Head of caudate nucleus (tissue), 42 donors: ENCODE results near the gene CDK14.
A peak's percentile ranks its signal among the peaks of the same experiment; 100 is the strongest.

ENCODE experiments used
- DNase-seq, 42 donors: peaks; one replicate each; pipeline versions ENCODE4 v3.0.0 to v3.0.0-alpha.2; 2020 to 2021; ENCODE audit warnings: mixed read lengths in 7 of 42
- intact Hi-C: fragments of 100-400 bp; cut with DNase I; formaldehyde crosslinking; loops from one replicate; pipeline ENCODE4 v1.15.0; 2022

CDK14 gene

DNA sequence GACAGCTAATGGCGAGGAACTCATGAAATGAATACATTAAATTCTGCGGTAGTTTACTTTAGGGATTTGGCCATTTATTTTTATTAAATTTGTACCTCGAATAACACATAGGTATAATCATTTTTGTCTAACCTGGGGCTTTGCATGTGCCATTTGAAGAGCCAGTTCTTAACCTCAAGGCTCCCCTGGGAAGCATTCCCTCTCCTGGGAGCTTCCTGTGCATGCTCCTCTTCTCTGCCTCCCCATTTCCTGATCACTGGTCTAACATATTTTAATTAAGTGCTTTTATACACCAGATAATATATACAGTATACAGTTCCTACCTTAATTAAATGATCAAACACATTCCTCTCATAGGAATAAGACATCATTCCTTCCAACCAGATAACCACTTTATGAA is 484.2 kb downstream of the CDK14 start:
- DNase-seq: no peak
- intact Hi-C loops: no loop called here

DNA sequence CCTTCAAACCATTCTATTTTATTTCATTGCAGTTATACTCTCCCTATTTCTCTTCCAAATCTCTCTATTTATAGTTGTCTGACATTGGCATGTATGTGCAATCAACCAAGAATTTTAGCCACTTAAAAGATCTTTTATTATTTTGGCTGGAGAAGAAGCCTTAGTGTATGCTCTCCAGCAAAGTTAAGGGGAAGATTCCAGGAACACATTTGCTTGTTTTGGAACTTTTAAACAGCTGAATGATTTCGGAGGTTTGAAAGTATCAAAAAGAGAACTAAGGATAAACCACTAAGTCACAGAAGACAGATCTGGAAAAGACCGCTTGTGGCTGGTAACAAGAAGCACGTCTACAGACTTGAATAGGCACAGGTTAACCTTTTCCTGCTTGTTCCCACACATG is 485.9 kb downstream of the CDK14 start:
- intact Hi-C loops: no loop called here
- DNase-seq: no peak

DNA sequence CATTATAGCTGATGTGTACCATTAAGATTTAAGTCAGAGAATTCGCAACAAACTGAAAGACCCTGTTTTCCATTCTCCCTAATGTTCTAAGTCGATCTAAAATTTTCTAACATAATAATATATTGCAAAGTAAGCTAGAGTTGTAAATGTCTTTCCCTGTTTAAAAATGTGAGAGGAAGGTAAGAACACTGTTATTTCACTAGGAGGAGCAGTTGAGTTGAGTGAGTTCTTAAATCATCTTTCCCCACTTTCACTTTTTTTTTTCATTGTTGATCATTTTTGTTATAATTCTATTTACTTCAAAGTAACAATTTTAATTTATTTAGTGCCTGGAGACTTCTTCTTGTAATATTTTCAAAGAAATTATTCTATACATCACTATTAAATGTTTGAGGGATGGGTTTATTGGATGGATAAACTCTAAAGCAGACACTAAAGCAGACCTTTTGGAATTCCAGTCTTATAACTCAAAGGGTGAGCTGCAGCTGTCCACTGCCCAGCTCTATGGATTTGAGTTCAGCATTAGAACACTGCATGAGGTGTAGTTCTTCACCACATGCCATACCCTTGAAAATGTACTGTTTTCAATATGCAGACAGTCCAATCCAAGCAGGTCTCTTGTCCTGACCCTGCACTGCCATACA is 486.9 kb downstream of the CDK14 start:
- no peak for DNase-seq

DNA sequence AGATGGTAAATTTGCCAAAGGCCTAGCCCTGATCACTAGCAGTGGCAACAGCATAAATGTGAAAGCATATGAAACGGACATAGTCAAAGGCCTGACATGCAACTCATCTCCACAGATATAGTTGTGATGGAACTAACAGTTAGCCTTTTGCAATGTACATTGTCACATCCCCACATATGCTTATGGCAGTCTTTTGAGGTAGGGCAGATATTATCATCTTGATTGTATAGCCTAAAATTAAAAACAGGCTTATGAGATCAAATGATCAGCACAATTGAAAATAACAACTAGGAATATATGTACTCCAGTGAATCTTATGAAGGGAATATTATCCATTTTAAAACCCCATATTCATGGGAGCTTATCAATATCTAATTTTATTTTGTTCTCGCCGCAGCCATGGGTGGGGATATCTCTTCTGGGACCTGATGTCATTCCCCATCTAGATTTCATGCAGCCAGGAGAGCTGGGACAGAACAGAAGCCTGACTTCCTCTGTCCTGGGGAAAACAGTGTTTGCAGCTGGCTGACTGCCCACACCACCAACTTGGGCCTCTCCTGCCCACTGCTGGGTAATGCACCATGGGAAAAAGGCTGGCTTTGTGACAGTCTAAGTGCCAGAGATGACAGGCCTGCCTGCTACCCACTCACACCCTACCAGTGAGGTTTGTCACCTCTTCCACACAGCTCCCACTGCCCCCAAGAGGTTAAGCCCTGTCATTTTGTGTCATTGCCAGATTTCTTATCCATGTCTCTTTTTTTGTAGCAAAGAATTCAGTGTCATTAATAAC is 487.9 kb downstream of the CDK14 start:
- intact Hi-C loops: no loop called here
- DNase-seq: peak in 19 of 42 donors; percentile 4 to 43 (median 22)

More for the DNA sequence above, 486.9 kb downstream of the CDK14 start:
- intact Hi-C loops: no loop called here

DNA sequence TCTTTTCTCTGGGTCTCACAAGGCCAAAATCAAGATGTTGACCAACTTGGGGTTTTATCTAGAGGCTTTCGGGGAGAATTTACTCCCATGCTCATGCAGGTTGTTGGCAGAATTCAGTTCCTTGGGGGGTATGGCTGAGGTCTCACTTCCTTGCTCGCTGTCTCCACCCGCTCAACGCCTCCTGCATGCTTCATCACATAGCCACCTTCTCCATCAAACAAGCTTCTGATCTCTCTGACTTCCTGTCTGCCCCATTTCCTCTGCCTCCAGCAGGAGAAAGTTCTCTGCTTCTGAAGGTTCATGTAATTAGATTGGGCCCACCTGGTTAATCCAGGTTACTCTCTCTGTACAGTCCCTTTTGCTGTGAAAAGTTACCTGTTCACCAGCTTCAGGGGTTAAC is 489.1 kb downstream of the CDK14 start:
- intact Hi-C loops: no loop called here

DNA sequence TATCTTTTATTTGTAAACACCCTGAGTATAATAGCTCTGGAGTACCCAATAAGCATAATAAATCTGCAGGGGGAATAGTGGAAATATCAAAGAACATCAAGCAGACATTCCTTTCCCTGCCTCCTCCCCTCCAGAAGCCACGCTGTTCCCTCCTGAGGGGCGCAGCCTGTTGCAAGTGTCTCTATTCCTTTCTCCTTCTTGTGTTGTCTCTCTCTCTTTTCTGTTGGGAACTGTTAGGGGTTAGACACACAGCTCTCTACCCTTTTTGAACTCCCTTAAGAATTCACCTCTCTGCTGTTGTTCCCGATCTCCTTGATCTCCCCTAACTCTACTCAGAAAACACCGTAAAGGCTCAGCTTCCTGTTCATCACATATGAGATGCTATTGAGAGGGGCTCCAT is 490.1 kb downstream of the CDK14 start:
- intact Hi-C loops: no loop called here
- DNase-seq: no peak

More for the DNA sequence above, 489.1 kb downstream of the CDK14 start:
- no peak for DNase-seq

DNA sequence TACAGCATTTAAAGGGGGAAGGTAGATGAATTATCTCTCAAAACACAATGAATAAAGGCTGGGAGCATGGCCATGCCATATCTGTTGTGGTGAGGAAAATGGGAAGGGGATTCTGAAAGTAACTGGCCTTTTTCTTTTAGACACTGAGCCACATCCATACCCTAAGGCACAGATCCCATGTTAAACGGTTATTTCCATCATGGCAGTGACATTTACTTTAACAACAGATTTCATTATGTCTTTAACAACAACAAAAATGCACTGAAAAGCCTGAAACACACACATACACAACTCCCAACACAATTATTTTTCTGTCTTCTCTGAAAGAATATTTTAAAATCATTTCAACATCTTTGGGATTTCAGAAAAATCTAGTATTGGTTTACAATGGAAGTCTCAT is 492.0 kb downstream of the CDK14 start:
- intact Hi-C loops: no loop called here
- DNase-seq: no peak

DNA sequence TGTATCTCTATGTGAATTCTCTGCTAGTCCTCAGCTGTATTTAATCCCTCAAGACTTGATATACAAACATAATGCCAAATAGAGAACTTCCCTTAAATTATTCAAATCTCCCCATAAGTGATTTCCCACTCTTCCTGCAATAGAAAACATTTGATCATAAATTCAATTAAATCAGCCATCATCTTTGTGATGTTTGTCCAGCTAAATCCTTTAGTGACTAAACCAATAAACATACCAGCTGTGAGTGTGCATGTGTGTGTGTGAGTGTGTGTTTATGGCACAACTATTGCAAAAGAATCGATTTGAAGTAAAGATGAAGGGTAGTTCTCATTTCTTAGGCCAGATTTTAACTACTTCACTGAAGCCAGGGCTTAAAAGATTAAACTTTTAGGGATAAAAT is 492.6 kb downstream of the CDK14 start:
- DNase-seq: no peak

DNA sequence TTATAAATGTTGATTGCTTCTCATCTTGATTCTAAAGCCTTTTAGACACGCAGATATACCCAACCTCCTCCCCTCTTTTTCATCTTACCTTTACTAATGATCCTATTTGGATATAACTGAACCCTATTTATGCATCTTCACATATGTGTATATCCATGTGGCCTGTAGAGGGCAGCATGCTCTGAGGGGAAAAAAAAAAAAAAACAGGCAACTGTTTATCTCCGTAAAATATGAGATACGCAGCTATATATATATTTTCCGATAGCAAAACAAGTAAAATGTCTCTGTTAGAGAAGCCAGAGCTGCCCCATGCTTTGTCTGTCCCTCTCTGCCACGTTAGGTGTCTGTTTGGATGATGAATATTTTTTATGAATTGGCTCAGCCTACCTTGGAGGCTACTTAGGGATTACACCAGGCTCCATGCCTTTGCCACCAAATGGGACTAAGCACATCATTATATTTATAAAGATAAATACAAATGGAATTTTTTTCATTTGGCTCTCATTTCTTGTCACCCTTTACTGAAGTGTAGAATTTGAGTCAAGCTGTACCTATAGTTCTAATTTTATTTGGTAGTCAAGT is 493.4 kb downstream of the CDK14 start:
- intact Hi-C loops: no loop called here
- DNase-seq: peak in 13 of 42 donors; percentile 5 to 39 (median 17)

More for the DNA sequence above, 492.6 kb downstream of the CDK14 start:
- intact Hi-C loops: no loop called here

DNA sequence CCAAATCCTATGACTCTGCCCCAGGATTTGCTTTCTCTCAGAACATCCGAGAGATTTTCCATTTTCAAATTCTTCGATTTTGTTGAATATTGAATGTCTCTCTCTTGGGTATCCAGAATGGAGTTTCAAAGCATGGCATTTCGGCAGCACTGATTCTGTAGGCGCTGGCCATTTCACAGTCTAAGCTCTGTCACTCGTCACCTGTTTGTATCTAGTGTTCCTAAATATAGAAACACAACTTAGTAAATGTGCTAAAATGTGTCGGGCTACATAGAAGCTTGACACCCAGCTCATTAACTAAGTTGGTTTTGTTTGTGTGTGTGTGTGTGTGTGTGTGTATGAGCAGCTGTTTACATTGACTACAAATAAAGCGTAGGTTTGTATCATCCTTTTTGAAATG is 494.6 kb downstream of the CDK14 start:
- DNase-seq: no peak
- intact Hi-C loops: no loop called here

DNA sequence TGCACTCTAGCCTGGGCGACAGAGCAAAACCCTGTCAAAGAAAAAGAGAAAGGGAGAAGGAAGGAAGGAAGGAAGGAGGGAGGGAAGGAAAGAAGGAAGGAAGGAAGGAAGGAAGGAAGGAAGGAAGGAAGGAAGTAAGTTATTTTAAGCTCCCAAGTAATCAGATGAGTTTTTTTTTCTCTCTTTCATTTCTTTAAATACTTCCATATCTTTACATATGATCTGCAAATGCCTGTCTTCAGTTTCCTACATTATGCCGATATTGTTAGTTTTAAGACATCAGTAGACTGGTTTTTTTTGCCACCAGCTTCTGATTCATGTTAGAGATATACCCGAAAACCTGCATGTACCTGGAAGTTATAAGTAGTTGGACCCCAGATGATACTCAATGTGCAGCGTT is 495.5 kb downstream of the CDK14 start:
- no peak for DNase-seq
- intact Hi-C loops: no loop called here

DNA sequence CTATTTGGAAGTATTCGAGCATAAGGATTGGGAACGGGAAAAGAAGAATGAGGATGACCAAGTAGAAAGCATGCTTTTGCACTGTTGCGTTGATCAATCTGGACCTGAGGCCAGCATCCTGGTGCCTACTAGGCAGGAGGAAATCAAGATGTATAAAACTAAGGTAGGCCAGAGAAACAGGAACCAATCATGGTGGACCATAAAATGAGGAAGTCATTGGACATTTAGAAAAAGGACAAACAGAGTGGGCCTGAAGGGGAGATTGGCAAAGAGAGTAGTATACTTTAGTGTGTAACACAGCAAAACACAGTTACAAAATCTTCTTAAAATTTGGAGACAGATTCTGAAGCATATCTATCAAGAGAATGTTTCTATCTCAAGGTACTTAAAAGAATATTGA is 497.1 kb downstream of the CDK14 start:
- no peak for DNase-seq
- intact Hi-C loops: no loop called here

DNA sequence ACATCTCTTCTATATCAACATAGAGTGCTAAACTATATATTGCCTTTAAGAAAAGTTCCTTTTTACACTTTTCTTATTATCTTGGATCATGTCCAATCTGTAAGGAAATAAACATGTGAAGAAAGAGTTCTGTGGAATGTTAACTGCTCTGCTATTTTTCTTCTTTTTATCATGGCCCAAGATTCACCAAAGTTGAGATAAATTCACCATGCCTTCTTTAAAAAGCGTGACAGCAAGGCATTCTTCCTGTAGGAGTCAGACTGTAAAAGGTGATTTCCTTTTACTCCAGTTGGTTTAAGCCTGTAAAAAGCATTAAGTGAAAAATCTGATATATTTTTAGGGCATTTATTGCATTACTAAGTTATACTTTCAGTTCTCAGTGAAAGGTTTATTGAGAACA is 502.4 kb downstream of the CDK14 start:
- DNase-seq: no peak
- intact Hi-C loops: no loop called here

DNA sequence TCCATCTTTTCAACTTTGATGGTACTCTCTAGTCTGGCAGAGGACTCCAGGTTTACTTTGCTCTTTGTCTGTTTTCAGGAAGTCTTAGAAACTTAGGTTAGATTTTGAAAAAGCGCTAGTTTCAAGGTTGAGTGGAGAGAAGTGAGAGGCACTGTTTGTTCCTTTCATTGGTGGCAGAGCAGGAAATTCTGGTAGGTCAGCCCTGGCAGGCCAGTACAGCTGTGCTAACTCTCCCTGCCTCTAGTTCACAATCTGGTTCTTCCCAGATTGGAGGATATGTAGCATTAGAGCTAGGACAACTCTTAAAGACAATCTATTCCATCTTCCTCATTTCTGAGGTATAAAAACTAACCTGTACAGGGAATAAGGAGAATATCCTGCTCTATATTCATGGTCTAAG is 507.2 kb downstream of the CDK14 start:
- intact Hi-C loops: no loop called here
- DNase-seq: no peak

DNA sequence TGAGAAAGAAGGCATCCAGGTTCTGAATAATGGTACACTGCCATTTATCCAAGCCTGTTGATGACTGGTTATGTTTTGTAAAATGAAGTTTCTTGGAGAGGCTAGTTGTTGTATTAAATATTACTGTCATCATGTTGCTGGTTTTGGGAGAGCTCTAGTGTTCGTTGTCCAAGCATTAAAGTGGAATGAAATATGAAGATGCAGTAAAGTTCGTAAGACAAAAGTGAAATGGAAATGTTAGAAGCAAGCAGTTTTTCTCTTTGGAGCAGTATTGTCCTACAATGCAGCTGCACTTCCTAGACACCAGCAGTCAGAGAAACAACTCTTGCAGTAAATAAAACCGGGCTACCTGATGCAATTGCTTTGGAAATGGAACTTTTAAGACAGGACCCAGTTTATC is 511.3 kb downstream of the CDK14 start:
- no peak for DNase-seq
- intact Hi-C loops: no loop called here

DNA sequence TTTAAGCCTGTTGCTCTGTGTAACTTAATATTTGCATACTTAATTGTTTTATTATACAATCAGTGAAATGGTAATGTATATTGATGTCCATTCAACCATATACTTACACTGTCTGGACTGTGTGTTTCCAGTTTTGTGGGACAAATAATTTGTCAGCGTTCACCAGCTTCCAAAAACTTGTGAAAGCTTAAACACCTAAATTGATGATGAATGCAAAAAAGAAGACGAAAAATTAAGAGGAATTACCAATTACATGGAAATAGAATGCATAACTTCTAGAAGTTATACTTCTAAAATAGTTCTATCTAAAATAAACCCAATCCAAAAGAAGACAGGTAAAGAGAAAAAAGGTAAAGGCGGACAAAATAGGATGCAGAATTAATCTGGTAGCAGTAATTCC is 513.1 kb downstream of the CDK14 start:
- DNase-seq: no peak
- intact Hi-C loops: no loop called here

DNA sequence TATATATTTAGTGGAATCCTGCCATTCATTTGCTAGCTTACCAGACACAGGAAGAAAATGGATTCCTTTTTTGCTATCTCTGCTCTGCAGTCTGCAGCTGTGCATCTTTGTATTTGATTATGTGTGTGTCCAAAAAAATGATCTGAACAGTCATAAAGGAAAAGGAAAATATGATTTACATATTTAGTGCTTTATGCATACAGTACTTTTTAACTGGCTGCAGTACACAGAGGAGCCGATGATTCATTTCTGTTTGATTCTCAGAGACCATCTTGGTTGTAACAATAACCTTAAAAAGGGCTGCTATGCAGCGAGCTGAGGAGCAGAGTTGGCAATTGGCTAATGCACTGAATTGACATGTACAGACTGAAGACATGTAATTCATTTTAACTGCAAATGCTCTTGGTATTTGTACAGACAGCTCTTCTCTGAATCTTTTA is 516.8 kb downstream of the CDK14 start:
- no peak for DNase-seq
- intact Hi-C loops: no loop called here

DNA sequence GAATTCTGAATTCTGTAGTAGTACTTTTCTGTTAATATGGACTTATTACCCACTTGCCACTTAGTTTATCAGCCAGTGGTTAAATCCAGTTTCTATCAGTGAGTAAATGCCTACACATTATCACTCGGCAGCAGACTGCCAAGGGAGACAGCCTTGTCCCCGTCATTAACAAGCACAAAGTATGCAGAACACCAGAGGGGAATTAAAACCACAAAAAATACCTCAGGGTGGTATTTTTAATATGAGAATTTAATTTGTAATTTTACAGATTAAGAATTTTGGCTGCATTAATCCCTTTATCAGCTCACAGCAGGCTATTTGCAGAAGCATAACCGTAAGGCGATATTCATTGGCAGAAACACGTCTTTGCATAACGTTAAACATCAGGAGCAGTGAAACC is 518.1 kb downstream of the CDK14 start:
- peak in 1 of 42 donors; percentile 10 for DNase-seq
- intact Hi-C loops: no loop called here

DNA sequence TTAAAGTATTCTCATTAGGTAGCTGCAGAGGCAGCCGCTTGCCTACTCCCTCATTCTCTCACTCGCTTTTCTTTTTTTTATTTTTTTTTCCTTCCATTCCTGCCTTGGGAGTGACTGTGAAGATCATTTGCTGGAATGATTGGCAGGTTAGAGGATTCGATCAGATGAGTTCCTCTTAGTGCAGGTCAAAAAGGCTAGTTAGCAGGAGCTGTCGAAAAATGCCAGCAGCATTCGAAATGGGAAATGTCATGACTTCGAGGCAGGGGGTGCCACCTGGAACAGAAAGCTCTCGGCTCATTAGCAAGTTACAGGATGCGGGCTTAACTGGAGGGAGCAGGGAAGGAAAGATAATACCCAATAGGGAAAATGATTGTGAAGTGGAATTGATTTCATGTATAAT is 530.6 kb downstream of the CDK14 start:
- peak in 9 of 42 donors; percentile 4 to 24 (median 9) for DNase-seq
- intact Hi-C loops: no loop called here

DNA sequence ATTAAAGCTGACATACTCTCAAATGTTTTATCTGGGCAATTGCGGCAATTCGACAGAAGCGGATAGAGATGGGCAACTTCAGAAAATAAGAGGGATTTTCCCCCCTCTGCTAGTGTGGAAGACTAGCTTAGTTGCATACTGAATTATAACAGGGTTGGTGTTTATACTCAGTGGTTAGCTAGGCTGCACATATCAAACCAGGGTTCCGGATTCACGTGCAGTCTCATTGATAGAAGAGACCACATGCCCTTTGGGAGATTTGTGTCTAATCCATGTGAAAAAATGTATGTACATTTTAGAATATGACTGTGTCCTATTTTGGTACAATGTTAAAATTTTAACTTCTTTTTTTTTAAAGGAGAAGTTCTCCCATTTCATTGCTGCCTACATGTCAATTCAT is 531.2 kb downstream of the CDK14 start:
- no peak for DNase-seq
- intact Hi-C loops: no loop called here

DNA sequence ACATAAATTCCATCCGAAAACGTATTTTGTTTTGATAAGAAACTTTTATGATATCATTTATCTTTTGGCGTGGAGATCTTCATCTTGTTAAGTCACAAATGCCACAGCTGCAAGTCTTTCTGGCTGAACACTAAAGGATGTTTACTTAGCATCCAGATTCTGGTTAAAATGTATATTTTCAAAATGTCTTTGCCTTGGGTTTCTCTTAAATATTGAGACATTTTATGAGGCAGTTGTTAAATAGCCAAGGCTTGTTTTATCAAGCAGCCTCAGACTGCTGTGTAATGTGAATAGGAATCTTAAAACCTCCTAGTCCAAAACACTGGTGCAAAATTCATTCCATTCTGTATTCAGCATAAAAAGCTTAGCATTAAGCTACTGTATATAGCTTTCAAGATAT is 531.8 kb downstream of the CDK14 start:
- no peak for DNase-seq
- intact Hi-C loops: no loop called here
